ENCODE data around the gene RIPK4. TPM values are rescaled to one million over a fixed set of nuclear protein-coding genes. Genes with fewer than 3 reads are reported as not detected.
A peak's percentile ranks its signal among the peaks of the same experiment; 100 is the strongest.
"Not testable (repeated sequence)": the region's sequence is repeated elsewhere in the genome, so short reads cannot be mapped to it uniquely, and the experiment has no call there.

RIPK4 gene
- total RNA-seq, 1 donor from 2014 or later, result not detected

DNA sequence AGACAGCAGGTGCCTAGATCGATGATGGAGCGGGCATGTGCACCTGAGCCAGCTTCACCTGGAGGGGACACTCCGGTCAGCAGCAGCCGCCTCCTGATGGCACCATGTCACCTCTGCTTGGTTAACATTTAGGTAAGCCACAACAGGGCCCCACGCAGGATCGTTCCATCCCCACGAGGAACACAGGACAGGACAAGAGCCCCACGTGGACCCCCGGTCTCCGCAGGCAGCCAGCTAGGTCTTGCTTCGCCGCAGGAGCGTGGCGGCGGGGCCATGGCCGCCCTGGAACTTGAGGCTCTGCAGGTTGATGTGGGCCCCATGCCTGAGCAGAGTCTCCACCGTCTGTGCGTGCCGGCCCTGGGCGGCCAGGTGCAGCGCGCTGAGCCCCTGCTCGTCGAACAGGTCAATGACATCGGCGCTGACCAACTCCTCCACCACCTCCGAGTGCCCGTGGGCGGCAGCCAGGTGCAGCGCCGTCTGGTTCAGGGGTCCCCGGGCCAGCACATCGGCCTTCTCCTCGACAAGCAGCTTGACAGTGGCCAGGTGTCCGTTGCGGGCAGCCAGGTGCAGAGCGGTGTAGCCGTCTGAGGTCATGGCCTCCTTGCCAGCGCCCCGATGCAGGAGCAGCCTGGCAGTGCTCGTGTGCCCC lies 26.1 kb downstream of the RIPK4 start:
- no peak for DNase-seq (ENCODE audit: low read depth)

DNA sequence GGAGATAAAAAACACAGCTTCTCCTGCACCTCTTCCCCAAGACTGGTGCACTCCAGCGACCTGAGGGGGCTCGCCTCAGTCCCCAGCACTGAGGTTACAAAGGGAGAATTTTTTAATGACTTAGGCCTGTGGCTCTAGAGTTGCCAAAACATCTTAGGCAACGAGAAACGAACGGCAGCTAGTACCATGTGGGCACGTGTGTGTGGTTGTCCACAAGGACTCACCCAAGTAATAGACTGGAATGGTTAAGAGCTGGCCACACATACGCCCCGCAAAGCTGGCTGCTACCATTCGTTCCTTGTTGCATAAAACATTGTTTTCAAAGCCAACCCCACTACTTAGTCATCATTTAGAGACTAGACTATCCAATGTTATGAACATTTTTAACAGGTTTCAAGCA lies 26.9 kb downstream of the RIPK4 start:
- no peak for DNase-seq (ENCODE audit: low read depth)

DNA sequence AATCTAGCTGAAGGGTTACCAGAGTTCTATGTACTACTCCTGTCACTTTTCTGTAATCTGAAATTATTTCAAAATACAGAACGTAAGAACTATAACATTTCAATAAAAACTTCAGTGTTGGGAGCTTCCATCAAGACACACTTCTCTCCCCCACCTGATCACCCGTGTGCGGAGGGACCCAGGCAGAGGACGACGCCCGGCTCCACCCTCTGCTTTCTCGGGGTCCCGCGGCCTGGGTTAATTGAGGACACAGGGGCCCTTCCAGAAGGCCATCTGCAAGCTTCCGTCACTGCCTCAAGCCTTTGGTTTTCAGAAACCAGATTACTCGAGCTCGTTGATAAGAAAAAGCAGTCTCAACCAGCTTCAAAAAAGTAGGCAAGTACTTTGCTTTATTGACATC lies 27.8 kb downstream of the RIPK4 start:
- DNase-seq (ENCODE audit: low read depth), result no peak

- DNase-seq (ENCODE audit: low read depth), result no peak
Observed at GRCh38 chr21:41737651-41738324, 29.1 kb downstream of the RIPK4 start.

- DNase-seq (ENCODE audit: low read depth), result no peak
Observed at GRCh38 chr21:41736423-41736822, 30.4 kb downstream of the RIPK4 start.

- no peak for DNase-seq (ENCODE audit: low read depth)
Observed at GRCh38 chr21:41733951-41734689, 32.7 kb downstream of the RIPK4 start.

GRCh38 chr21:41731081-41731480 lies 35.8 kb downstream of the RIPK4 start:
- DNase-seq (ENCODE audit: low read depth), result no peak

DNA sequence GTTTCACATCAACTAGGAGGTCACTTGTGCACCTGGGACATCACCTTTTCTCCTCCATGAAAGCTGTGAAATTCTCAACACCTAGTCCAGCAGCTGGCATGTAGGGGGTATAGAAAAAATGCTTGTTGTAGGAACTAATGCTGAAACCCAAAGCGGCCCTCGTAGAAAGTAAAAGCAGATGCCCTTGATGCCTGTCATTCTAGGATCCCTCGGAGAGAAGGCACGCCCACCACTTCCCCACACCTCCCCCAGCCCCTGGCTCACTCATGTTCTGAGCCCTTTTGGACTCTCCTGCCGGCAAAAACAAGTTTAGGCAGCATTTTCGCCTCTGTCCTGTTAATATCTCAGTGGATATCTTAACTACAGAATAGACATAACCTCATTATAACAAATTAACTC lies 36.5 kb downstream of the RIPK4 start:
- DNase-seq (ENCODE audit: low read depth), result no peak

- no peak for DNase-seq (ENCODE audit: low read depth)
Observed at GRCh38 chr21:41729701-41730366, 37.0 kb downstream of the RIPK4 start.

DNA sequence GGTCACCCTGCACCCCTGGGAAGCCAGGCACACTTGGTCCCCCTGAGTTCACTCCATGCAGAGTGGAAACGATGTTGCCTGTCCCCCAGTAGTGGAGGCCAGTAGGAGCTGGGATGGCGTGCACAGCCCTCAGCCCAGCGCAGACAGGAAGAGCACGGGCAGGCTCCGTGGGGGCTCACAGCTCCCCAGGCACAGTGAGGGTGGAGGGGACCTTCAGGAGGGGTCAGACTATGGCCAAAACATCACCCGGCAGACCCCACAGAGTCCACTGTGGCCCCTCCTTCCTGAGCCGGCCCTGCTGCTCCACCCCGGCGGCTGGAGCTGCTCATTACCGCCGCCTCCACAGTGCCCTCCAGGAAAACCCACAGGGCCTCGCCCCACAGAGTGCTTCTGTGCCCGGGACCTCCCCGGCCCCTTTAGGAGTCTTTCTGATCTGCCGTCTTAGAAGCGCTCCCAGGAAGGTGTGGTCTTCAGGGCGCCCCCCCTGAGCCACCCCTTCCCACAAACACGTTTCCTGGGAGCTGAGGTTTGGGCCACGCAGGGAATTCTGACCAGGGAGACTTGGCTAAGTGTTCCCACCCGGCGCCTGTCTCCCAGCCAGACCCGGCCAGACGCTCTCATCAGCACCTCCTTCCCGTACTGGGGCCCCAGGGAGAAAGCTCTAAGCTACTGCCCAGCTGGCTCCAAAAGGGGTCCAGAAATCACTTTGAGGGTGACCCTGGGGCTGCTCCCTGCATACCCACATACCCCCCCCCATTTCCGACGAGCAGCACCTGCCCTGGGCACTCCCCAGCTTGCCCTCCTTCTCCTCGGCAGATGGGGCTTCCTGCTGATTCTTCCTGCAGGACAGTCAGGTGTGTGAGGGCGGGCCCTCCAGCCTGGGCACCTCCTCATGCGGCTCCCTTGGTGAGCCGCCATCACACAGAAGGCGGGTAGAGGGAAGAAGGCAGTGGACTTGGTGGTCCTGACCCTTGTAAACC lies 38.8 kb downstream of the RIPK4 start:
- DNase-seq (ENCODE audit: low read depth), result no peak

DNA sequence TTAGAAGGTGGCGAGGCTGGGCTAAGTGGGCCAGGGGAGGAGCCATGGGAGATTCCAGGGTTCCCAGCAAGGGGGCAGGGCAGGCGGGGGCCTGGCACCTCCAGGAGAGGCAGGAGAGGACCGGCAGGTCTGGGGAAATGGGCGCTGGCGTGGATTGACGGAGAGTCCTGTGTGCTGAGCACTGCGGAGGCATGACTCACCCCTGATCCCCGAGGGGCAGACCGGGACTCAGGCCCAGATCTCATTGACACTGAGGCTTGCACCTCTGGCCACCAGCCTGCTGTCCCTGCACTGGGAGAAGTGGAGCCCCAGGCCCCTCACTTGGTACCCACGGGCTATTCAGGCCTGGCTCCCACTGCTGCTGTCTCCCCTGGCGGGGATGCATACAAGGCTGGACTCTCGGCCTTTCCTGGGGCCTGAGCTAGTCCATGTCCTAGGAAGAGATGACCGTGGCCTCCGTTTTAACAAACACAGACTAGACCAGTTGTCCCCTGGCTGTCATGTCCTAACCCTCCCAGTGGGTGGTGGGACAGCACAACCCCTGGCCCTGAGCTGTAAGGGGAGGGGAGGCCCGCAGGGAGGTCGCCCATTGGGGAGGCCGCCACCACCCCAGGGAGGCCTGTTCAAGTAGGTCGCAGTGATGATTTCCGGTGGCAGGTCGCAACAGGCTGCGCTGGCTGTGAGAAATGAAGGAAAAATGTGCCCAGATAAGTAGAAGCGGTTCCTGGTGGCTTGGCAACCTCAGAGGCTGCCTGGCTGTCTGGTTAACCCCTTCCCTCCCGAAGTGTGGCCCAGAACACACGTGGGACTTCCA lies 39.7 kb downstream of the RIPK4 start:
- DNase-seq (ENCODE audit: low read depth), result peak; percentile 54

DNA sequence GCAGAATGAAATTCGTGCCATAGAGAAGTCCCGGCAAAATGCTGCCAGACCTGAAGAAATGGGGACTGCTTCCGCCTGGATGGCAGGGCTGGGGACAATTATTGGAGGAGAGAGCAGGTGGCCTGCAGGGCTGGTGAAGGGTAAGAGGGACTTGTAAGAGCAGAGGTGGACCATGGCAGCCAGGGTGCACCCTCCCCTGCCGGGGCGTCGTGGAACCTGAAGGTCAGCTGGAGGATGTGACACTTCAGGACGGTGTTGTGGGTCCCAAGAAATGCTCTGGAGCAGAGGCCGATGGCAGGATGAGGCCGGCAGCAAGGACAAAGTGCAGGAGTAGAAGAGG lies 40.3 kb downstream of the RIPK4 start:
- no peak for DNase-seq (ENCODE audit: low read depth)

DNA sequence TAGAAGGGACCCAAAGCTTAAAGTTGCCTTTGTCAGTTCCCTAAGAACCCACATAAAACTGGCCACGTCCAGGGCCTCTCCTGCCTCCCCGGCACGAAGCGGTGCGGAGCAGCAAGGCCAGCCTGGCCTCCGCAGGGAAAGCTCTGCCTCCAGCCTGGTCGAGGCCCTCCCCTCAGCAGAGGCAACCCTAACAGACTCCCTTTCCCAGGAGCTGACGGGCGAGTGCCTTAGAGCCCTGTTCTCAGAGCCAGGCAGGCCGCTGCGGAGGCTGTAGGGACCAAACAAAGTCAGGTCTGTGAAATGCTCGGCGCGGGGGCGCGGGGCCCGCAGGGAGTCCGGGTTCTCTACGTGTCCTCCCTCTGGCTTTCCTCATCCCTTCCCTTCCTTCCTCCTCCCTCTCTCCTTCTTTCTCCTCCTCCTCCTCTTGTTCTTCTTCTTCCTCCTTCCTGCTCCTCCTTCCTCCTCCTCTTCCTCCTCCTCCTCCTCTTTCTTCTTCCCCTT lies 40.7 kb downstream of the RIPK4 start:
- no peak for DNase-seq (ENCODE audit: low read depth)

DNA sequence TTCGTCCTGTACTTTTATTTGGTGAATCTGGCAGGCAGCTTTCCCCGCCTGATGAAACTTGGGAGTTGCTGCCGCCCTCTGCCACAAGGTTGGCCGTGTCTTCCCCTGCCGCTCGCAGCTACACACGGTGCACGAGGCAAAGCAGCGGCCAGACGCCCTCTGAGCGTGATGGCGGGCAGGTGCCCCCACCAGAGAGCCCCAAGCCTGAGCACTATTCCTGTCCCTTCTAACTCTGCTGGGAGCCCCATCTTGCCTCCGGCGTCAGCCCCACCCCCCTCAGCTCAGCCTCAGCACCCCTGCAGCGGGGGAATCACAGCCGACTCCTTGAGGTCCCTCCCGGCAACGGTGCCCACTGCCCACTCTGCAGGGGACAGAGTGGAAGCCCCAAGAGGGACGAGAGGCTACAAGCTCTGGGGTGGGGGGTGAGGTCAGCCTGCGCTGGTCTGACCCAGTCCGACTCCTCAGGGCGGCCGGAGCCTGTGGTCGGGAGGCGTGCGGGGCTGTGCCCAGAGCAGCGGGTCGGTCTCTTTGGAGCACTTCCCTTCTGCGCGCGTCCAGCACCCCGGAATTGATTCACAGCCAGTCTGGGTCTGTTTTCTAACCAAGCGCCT lies 41.3 kb downstream of the RIPK4 start:
- DNase-seq (ENCODE audit: low read depth), result no peak

DNA sequence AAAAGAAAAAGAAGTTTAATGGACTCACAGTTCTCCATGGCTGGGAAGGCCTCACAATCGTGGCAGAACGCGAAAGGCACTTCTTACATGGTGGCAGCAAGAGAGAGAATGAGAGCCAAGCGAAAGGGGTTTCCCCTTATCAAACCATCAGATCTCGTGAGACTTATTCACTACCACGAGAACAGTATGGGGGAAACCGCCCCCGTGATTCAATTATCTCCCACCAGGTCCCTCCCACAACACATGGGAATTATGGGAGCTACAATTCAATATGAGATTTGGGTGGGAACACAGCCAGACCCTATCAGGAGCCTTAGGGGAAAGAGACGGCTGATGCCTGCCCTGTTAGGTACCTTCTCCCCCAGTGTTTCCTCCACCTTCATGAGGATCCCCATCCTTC lies 43.0 kb downstream of the RIPK4 start:
- DNase-seq (ENCODE audit: low read depth), result not testable (repeated sequence)

DNA sequence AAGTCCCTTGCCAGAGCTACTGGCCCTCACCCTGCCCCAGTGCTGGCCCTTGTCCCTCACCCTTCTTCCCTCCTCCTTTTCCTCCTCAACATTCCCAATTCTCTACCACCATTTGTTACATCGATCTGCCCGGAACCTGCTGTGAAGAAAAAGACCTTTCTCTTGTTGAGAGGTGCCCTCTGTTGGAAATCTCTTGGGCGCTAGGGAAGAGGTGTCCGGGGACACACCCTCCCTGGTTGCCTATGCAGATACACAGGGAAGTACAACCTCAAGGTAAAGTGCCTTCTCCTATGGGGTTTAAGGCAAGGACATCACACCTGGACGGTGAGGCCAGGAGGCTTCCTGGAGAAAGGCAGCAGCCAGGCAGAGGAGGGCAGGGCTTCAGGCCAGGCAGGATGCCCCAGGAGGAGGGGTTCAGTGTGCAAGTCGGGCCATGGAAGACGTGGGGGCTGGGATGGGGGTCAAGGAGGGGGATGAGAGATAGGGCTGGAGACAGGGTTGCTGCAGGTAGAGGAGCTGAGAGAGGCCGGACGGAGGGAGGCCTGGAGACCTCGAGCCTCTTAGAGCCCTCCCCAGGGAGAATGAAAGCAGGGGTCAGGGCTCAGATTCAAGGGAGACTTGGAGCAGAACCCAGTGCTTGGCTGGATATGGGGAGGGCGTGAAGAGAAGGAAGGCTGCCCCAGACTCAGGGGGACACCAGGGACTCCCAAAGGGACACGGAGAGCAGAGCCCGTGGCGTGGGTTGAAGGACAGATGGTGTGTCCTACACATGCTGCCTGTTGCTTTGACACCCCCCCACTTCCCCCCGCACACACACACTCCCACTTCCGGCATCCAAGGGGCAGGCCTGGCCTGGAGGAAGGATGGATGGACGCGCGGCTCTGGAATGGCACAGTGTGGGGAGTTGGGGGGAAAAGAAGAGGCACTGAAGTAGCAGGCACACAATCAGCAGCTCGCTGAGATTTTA lies 44.5 kb downstream of the RIPK4 start:
- DNase-seq (ENCODE audit: low read depth), result no peak

GRCh38 chr21:41720250-41720649 lies 46.6 kb downstream of the RIPK4 start:
- no peak for DNase-seq (ENCODE audit: low read depth)

GRCh38 chr21:41719691-41720090 lies 47.2 kb downstream of the RIPK4 start:
- DNase-seq (ENCODE audit: low read depth), result no peak

Data from myocyte (in vitro differentiated cells).